Left renal cortex interstitium (tissue), 4 donors: ENCODE measurements around the gene KCNMA1. TPM values are rescaled to one million over a fixed set of nuclear protein-coding genes. Genes with fewer than 3 reads are reported as not detected.

ENCODE experiments used
- DNase-seq, 4 donors: peaks; one replicate each; pipeline ENCODE4 v3.0.0-alpha.2; 2013; ENCODE audit warnings: low read depth in 4 of 4, low spot score in 2 of 4, missing footprints in 1 of 4
- polyA plus RNA-seq, 4 donors: library from polyadenylated mRNA; unstranded; fragments of 120-200 nt; gene quantifications; one replicate each; pipeline ENCODE4 v1.2.1, GENCODE V29; 2013; ENCODE audit not compliant: insufficient read length in 4 of 4

KCNMA1 gene
- polyA plus RNA-seq, 4 donors: 2.8 to 5.2 (median 3.7) TPM

DNA sequence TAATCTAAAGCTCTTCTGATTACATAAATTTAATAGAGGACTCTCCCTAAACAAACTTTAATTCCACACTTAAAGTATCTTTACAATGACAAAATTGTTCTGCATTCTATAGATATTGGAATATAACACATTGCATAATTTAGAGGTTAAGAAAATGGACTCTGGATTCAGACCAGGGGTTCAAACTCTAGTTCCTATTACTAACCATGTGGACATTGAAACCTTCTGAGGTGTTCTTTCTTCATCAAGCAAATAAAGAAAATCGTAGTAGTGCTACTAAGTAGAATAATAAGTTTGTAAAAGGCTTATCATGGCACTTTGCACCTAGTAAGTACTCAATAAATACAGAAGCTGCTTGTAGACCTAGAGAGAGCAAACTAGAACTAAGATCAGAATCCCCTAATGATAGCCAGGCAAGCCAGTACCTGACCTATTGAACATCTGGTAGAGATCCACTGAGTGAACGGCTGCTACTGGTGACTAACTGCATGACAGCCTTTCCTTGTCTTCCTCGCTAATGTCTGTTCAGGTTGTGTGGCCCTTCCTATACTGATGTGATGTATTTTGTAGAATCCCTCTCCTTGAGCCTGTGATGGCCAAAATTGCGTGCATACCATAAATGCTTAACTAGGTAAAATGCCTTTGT, 430.3 kb downstream of the KCNMA1 start:
- no peak for DNase-seq

DNA sequence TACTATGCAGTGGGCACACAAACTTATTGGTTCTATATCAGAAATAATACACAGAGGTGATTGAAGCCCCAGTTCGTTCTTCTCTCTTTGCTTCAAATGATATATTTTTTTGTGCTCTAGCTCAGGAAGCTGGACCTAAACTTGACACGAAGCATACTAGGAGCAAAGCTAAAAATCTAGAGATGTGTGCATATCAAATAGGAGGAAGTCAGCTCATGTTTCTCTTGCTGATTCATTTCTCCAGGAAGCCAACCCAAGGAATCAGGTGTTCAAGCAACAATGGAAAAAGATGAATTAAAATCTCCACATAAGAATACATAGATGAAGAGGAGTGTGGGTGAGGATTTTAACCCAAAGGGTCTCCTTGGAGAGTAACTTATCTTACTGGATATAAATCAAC, 432.5 kb downstream of the KCNMA1 start:
- DNase-seq: no peak

DNA sequence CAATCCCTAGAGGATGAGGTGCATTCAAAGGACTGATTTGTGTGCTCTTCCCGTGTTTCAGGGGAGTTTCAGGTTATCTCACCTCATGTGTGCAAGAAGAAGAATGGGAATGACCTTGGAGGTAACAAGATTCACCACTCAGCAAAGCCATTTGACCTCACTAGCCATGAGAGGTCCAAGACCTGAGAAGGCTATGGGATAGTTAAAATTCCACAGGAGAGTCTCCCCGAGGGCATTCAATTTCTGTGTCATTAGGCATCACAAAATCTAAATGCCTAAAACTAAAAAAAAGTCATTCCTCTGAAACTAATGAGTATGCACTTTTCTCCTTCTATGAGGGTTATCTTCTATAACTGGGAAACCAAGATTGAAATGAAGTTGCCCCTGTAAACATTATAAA, 433.4 kb downstream of the KCNMA1 start:
- DNase-seq: no peak

DNA sequence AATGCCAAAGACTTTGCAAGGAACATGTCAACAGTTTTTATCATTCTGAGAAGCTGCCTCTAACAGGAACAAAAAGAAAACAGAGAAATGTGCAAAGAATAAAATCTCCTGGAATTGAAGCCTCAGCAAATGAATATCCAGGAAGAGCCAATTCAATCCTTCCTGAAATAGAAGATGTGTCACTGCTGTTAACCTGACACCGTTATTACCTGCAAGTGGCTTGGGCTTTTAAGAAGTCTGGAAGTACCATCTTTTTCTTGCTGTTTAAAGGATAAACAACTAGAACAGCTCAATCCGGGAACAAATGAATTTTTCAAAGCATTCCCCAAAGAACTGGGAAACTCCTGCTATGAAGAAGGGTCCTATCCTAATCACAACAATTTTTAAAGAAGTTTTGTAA, 434.8 kb downstream of the KCNMA1 start:
- no peak for DNase-seq

DNA sequence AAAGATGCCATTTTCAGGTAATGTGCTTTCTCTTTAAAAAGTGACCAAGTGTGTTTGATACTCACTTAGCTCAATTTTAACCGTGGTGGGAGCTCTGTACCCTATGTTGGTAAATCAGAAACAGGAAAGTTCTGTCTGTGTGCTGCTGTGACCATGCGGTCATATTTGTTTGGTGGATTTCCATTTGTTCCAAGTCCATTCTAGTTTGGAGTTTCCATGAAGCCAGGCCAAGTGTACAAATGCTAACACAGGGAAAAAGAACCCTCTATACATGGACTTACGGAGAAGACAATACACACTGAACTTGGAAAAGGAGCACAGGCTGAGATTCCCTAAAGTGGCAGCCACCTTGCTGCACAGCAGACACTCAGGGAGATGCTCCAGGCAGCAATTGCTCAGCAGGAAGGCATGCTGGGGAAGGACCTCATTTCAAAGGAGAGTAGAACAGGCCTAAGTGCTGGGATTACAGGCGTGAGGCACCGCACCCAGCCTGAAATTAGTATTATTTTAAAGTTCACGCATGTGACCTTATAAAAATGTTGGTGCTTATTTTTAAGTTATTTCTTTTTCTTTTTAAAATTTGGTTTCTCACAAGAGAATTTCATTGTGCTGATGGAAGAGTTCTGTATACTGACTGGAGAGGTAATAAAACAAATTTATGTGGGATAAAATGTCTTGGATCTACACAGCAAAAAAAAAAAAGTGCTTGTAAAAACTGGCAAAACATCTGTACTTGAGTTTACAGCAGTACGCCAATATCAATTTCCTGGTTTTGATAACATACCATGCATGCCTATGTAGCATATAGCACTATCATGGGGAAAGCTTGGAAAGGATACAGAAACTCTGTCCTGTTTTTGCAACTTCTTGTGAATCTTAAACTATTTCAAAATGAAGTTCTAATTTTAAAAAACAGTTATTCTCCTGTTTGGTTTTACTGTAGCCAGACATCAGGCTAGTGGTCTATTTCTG, 436.2 kb downstream of the KCNMA1 start:
- DNase-seq: no peak

DNA sequence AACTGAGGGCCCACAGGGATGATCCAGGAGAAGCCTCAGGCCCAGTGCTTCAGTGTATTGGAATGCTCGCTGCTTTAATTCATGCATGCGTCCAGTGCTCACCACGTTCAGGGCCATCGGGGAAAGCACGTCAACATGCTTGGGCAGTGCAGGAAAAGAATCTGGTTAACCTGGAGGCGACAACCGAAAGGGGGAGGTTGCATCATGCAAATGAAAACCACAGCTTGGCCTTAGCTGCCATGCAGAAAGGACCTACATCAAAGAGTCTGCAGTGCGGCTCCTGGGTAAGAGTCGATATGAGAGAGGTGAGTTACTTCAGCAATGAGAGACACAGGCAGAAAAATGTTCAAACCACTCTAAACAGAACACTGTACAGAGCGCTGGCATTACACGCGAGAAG, 440.1 kb downstream of the KCNMA1 start:
- DNase-seq: no peak

DNA sequence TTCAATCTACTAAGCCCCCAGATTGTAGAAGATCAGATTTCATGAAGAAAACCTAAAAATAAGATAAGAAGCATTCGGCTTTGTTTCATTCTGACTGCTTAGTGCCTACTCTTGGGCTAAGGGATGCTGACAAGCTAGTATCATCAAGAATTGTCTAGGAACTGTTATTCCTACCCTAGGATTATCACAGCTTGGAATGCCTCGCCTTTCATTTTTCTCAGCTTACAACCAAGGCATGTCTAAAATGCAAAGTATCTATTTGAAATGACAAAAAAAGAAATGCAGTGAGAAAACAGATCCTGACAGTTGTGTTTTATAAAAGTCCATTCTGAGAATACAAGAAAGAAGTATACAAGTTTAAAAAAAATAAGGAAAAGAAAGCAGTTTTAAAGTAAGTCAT, 441.0 kb downstream of the KCNMA1 start:
- DNase-seq: no peak

DNA sequence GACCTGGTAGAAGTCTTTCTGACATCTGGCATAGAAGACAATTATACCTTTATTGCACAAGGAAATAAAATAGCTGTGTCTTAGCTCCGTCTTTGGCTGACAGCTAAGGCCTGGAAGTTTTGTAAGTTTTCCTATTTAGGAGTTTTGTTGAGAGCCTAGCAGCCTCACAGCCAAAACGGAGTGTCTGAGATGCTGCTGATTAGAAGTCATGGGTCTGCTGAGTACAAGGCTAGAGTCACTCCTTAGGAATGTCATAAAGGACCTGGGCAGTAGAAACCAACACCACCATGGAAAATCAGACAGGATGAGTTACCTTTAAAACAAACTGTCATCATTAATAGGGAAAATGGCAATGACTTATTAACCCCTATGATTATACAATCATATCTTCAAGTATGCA, 442.5 kb downstream of the KCNMA1 start:
- DNase-seq: no peak

DNA sequence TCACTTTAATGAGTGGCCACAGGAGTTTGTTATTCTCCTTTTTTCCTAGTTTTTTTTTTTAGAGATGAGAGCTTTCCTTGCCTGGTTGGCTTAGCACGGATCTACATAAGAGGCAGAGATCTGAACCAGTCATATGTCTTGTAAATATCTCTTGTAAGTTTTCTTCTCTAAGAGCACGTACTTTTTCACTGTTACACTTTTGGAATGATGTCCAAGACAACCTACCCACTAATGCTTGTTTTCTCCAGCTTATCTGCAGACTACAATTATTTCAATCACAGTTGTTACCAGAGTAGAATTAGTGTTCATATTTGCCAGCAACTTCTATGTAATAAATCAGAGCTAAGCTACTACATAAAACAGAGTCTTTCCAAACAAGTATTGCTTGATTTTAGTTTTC, 444.6 kb downstream of the KCNMA1 start:
- DNase-seq: no peak

DNA sequence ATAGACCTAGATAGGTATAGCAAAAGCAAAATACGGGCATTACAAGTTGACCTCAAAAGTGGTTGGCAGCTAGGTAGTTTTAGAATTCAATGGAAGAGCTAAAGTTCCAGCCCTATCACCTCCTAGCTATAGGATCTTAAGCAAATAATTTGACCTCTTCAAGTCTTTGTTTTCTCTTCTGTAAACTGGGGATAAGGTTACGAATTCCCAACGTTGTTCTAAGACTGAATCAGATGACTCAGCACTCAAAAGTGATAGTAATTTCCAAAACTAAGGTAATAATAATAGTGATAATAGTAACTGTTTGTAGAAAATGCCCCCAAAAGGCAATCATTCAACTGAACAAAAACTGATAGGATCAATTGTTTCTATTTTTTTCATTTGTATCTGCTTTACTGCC, 445.2 kb downstream of the KCNMA1 start:
- DNase-seq: no peak

DNA sequence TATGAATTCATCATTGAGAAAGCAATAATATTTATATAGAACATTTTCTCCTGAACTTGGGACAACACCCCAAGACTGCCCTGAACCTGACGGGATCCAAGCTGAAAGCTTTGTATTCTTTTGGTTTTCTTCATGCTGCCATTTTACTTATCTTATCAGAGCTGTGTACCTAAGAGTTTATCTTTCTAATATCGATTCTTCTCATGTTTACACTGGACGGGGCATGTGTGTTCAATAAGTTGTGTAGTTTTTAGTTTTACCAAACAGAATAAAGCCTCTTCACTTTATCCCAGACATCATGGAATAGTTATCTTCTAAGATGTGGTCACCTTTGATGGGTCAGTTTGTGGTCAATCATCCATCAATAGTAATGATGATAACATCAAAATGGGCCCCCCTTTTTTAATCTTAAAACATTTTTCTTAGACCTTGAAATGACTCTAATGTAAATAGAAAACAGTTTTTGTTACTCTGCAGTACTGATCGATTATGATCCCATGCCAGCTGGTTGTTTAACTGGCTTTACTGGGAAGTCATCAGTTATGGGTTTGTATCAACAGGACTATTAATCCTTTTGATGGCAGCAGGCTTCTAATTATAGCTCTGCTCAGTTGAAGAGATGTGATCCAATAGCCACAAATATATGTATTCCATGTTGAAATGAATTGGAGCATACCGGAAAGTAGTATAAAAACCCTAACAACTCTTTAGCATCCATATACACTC, 446.1 kb downstream of the KCNMA1 start:
- DNase-seq: no peak

DNA sequence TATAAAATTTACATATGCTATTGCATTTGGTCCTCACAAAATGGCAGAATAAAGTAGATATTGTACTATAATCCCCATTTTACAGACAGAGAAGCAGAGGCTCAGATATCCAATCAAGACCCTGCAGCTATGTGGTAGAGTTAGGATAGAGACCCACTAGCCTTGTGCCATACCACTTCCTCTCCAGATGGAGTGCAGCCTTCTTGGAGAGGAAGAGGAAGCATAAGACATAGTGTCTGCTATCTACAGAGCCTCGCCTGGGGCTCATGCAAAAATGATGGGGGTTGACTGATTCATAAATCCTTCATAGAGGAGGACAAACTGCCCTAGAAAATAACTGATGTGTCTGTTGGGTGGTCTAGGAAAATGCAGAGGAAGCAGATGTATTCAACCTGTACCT, 447.3 kb downstream of the KCNMA1 start:
- no peak for DNase-seq

DNA sequence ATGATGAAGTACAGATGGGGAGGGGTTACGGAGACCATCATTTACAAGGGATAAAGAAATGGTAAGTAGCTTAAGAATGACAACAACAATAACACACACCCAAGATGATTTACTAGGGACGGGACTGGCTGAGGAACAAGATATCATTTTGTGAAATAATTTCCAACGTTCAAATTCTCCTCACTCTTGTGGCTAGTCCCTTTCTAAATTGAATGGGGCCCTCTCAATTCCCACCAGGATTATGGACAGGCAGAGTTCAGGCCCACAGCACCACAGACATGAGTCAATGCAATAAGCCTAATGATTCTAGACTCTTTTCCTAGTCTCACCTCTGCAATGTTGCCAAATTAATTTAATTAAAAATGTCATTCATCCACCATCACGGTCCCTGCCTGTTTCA, 448.1 kb downstream of the KCNMA1 start:
- DNase-seq: no peak

DNA sequence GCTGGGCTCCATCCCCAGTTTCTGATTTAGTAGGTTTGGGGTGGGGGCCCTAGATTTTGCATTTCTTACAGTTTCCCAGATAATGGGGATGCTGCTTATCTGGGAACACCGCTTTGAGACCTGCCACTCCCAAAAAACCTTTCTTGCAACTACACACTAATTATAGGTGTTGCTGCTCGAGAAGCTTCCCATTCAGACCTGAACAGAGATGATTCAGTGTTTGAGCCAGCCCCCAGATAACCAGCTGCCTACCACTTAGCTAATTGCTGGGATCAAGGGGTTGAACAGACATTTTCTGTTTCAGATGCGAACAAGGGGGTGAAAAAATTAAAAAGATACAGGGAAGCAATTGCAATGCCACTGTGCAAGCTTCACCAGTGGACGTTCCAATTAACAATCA, 448.5 kb downstream of the KCNMA1 start:
- DNase-seq: no peak

DNA sequence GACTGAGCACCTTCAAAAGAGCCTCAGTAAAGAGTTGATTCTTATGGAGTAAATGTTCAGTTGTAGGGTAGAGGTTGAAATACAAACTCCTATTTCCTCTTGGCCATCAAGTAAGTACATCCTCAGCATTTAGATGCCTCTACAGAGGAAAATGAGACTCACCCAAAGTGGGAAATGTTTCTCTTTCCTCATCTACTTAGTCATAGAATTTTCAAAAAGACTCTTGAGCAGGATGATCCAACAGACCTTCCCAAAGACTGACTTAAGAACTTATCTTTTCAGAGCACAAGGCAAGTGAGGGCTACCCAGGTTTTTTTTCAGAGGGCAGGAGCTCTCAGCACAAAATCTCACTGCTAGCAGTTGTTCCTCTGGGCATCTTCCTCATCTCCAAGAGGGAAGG, 449.1 kb downstream of the KCNMA1 start:
- DNase-seq: no peak

DNA sequence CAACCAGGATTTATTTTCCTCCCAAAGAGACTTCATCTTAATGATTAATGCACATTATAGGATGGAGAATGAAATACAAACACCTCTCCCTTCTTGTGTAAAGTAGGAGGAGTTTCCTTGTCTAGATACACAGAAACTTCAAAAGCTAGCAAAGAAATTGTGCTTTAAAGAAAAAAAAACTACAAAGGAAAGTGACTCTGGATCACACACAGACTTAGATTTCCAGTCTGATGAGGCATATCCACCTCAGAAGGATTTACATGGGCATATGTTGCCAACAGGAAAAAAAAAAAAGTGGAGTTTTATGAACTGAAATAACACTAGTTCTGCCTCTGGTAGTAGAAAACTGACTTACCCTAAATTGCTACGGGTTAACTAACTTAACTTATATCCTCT, 449.6 kb downstream of the KCNMA1 start:
- DNase-seq: no peak

DNA sequence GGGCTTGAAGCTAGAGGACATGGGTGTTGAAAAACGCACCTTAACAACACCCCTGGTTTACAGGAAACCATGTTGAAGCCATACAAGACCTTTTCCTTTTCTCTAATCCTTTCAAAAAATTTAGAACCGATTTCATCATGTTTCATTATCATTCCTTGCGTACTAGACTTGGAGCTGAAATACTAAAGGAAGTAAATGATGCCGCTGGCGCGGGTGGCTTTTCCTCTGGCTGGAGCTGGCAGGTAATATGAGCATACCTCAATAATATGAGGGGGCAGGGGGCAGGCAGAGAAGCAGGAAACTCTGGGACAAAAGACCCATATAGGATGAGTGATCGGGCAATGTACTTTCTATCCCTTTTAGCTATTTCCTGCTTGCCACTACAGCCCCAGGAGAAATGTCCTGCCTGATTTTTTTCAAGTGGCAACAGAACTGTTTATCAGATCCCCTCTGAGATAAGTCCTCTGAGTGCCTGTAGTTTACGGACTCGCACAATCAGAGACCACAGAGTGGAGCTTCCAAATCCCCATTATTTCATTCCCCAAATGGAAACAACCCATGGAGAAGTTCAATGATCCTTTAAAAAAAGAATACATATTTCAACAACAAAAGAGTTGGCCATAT, 450.1 kb downstream of the KCNMA1 start:
- no peak for DNase-seq

DNA sequence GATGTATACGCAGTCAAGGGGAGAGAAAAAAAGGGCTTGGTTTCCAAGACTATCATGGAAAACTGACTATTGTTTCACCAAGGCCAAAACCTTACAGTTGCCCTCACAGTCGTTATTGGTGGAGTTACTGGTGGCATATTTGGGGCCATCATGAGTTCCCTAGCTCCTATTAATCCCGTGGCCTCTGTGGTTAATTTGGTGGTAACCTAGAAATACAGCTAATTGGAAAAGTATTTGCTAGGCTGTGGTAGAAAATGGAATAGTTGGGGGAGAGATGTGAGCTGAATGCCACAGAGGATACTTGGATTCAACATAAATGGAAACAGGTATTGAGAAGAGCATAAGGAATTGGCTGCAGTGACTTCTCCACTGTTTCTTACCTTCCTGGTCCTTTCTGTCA, 450.7 kb downstream of the KCNMA1 start:
- DNase-seq: no peak

DNA sequence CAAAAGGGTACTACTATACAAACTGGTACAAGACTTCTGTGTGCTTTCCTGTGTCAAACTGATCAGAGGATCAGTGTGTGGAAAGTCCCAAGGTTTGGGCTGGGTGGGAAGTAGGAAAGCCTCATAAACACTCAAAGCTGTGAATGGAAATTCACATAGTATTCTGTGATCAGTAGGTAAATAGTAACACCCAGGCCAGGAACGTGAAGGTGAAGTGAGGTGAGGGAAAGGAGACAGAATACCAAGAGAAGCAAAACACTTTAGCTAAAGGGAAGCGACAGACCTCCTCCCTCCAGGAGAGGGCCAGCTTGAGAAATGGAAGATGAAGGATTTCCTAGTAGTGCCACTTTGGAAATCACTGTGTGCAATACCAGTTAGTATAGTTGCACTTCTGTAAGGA, 451.9 kb downstream of the KCNMA1 start:
- DNase-seq: no peak

DNA sequence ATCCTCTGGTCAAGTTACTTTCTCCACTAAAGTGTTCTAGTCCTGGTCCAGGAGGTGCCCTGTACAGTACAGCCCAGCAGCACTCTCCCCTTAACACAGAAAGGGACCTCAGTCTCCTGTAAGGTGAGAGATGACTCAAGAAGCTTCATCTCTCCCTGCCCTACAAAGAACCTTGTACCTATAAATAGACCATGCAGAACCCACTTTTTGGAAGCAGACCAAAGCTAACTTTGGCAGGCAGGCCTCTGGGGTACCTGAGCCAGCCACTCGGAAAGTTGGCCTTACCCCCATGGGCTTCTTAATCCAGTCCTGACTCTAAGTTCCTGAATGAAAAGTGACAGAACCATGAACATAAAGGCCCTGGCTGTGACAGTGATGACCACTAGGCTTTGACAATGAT, 454.8 kb downstream of the KCNMA1 start:
- DNase-seq: no peak

DNA sequence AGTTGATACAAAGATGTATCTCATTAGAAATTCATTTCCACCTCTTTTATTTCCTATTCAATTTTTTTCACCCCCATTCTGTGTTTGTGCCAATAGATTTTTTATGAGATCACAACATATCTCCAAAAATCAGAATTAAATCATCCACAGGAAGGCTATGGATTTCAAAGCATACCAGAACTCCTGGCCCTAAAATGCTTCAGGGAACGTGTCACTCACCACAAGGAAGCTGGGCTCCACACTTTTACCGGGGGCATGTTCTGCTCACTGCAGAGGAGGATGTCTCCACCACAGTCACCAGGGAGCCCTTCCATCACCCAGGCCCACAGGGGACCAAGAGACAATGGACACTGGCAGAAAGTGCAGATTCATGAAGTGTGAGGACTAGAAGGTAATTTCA, 456.8 kb downstream of the KCNMA1 start:
- no peak for DNase-seq
